Duodenal mucosa (tissue), 2 donors: Measurements from ENCODE around the gene EEF2K.
A peak's percentile ranks its signal among the peaks of the same experiment; 100 is the strongest.
"Not testable (repeated sequence)": the region's sequence is repeated elsewhere in the genome, so short reads cannot be mapped to it uniquely, and the experiment has no call there.

Experiments used
- H3K27ac ChIP-seq: one replicate; pipeline ENCODE4 v1.7.0; 2013; ENCODE audit warnings: low read depth, low read length
- H3K27me3 ChIP-seq, 2 donors: one replicate each; pipeline ENCODE4 v1.7.0; 2013; ENCODE audit warnings: low read length in 2 of 2, control low read depth in 1 of 2; ENCODE audit not compliant: insufficient read depth in 2 of 2, control insufficient read depth in 1 of 2
- H3K36me3 ChIP-seq, 2 donors: one replicate each; pipeline ENCODE4 v1.7.0; 2013; ENCODE audit warnings: low read length in 2 of 2, control low read depth in 1 of 2; ENCODE audit not compliant: insufficient read depth in 2 of 2, control insufficient read depth in 1 of 2
- H3K4me1 ChIP-seq, 2 donors: one replicate each; pipeline ENCODE4 v1.7.0; 2013; ENCODE audit warnings: low read length in 2 of 2, control low read depth in 1 of 2; ENCODE audit not compliant: insufficient read depth in 2 of 2, control insufficient read depth in 1 of 2
- H3K4me3 ChIP-seq, 2 donors: one replicate each; pipeline ENCODE4 v1.7.0; 2013; ENCODE audit warnings: low read length in 2 of 2, low read depth in 1 of 2
- H3K9ac ChIP-seq, 2 donors: one replicate each; pipeline ENCODE4 v1.7.0; 2013; ENCODE audit warnings: low read length in 2 of 2, low read depth in 1 of 2
- H3K9me3 ChIP-seq, 2 donors: one replicate each; pipeline ENCODE4 v1.7.0; 2013; ENCODE audit warnings: low read length in 2 of 2, control low read depth in 1 of 2; ENCODE audit not compliant: control insufficient read depth in 1 of 2

Gene EEF2K

GRCh38 chr16:22195695-22196558 lies 10.2 kb upstream of the EEF2K start:
- Histone ChIP-seq H3K4me1 (peaks cover 13 to 17% of the 10 kb centered on the region in 2 donors), H3K9ac (peak overlapping the region; percentile 60 to 67), H3K9me3 (no peaks in the 10 kb centered on the region), H3K27me3 (no peaks in the 10 kb centered on the region), H3K4me3 (peak overlapping the region; percentile 83 to 87), H3K36me3 (no peaks in the 10 kb centered on the region), H3K27ac (no peak overlapping the region)

DNA sequence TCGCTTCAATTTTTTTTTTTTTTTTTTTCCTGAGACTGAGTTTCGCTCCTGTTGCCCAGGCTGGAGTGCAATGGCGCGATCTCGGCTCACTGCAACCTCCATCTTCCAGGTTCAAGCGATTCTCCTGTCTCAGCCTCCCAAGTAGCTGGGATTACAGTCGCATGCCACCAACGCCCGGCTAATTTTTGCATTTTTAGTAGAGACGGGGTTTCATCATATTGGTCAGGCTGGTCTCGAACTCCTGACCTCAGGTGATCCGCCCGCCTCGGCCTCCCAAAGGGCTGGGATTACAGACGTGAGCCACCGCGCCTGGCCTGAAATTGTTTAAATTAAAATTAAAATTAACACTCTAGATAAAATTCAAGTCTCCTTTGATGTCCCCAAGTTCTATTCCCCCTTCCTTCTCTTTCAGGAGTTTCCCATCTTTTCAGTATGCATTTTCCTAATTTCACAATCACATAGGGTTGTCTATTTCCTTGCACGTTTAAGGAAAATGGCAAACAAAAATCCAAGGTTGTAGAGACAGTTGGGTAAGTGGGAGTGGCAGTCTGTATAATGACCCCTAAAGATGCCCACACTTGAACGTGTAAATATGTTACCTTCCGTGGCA lies 9.4 kb upstream of the EEF2K start:
- H3K36me3 ChIP-seq, H3K27me3 ChIP-seq, H3K9me3 ChIP-seq, H3K27ac ChIP-seq: not testable (repeated sequence)
- Histone ChIP-seq H3K4me3 (peak overlapping the region; percentile 83 to 87), H3K9ac (peak overlapping the region in 1 of 2 donors; percentile 67), H3K4me1 (peaks cover 12 to 16% of the 10 kb centered on the region in 2 donors)

DNA sequence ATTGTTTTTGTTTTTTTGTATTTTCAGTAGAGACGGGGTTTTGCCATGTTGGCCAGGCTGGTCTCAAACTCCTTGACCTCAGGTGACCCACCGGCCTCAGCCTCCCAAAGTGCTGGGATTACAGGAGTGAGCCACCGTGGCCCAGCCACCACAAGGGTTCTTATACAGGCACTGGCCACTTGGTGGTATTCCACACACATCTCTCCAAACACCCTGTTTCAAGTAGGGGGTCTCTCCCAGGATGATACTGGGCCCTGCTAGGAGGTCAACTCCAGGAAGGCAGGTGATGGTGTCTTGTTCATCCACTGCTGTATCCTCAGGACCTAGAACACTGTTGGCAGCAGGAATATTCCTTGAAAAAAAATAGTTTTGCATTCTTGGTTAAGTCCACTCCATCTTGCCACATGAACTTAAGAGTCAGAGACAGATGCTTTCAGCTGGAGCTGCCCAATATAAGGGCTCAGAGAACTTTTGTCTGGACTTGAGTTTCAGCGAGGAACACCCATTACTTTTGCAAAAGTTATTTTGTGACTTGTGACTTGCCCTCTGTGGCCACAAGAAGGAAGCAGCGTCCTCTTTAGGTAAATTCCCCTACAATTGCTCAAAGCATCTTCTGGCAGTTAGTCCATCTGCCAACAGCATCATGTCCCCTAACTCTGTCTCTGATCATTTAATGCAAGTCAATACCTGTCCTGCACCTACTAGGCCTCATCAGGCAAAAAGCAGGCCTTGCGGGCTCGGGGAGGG lies 7.4 kb upstream of the EEF2K start:
- Histone ChIP-seq H3K27me3 (no peaks in the 10 kb centered on the region), H3K9ac (no peak overlapping the region), H3K4me3 (no peak overlapping the region), H3K36me3 (no peaks in the 10 kb centered on the region), H3K9me3 (no peaks in the 10 kb centered on the region), H3K27ac (no peak overlapping the region), H3K4me1 (peaks cover 0 to 3% of the 10 kb centered on the region in 2 donors)

- no peaks in the 10 kb centered on the region for H3K36me3 ChIP-seq
- no peak overlapping the region for H3K9ac ChIP-seq
- H3K27me3 ChIP-seq, result no peaks in the 10 kb centered on the region
- H3K4me1 ChIP-seq, result peaks cover 1% of the 10 kb centered on the region in 2 donors
- no peak overlapping the region for H3K27ac ChIP-seq
- no peak overlapping the region for H3K4me3 ChIP-seq
- no peaks in the 10 kb centered on the region for H3K9me3 ChIP-seq
Observed at GRCh38 chr16:22202261-22202637, 3.8 kb upstream of the EEF2K start.

- no peak overlapping the region for H3K4me3 ChIP-seq
- no peaks in the 10 kb centered on the region for H3K9me3 ChIP-seq
- peaks cover 10% of the 10 kb centered on the region in 2 donors for H3K4me1 ChIP-seq
Observed at GRCh38 chr16:22203091-22203490, 3.0 kb upstream of the EEF2K start.

GRCh38 chr16:22204091-22204655 lies 1.9 kb upstream of the EEF2K start:
- Histone ChIP-seq H3K4me1 (peaks cover 11 to 14% of the 10 kb centered on the region in 2 donors), H3K9ac (no peak overlapping the region), H3K4me3 (no peak overlapping the region), H3K27ac (no peak overlapping the region), H3K27me3 (no peaks in the 10 kb centered on the region), H3K36me3 (no peaks in the 10 kb centered on the region), H3K9me3 (no peaks in the 10 kb centered on the region)

More at GRCh38 chr16:22203091-22203490, 3.0 kb upstream of the EEF2K start:
- H3K36me3 ChIP-seq, result no peaks in the 10 kb centered on the region
- no peak overlapping the region for H3K27ac ChIP-seq
- no peak overlapping the region for H3K9ac ChIP-seq
- no peaks in the 10 kb centered on the region for H3K27me3 ChIP-seq

GRCh38 chr16:22205577-22206012 lies 483 bp upstream of the EEF2K start:
- no peaks in the 10 kb centered on the region for H3K36me3 ChIP-seq
- peak overlapping the region; percentile 54 to 59 for H3K9ac ChIP-seq
- peak overlapping the region; percentile 90 to 94 for H3K4me3 ChIP-seq
- no peaks in the 10 kb centered on the region for H3K27me3 ChIP-seq
- no peak overlapping the region for H3K27ac ChIP-seq
- no peaks in the 10 kb centered on the region for H3K9me3 ChIP-seq
- peaks cover 13 to 14% of the 10 kb centered on the region in 2 donors for H3K4me1 ChIP-seq

GRCh38 chr16:22206842-22207714 lies 1.0 kb downstream of the EEF2K start:
- Histone ChIP-seq H3K27ac (peak overlapping the region; percentile 59), H3K9ac (peak overlapping the region; percentile 45 to 75), H3K36me3 (peaks cover 0 to under 1% of the 10 kb centered on the region in 2 donors), H3K27me3 (no peaks in the 10 kb centered on the region), H3K9me3 (no peaks in the 10 kb centered on the region), H3K4me3 (peak overlapping the region; percentile 90 to 94), H3K4me1 (peaks cover 14 to 20% of the 10 kb centered on the region in 2 donors)

DNA sequence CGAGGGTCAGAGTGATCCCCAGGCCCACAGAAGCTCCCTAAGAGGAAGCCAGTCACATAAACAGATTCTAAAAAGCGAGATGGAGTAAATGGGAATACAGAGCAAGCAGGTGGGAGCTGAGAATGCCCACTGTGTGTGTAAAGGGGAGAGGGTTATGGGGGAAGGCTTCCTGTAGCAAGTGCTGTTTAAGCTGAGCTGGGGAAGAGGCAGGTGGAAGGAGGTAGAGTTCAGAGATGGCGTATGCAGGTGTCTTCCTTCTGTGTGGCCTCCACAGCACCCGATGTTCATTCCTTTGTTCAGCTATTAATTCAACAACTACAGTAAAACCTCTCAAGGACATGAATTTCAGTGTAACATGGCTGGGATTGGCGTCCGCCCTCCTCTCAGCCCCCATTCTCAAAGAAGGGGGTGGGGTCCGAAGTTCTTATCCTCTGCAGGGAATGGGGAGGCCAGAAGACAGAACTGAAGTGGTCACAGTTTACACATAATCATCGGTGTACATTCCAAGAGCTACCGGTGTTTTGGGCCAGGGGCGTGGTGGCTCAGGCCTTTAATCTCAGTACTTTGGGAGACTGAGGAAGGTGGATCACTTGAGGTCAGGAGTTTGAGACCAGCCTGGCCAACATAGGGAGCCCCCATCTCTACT lies 1.8 kb downstream of the EEF2K start:
- Histone ChIP-seq H3K36me3 (peaks cover 0 to 7% of the 10 kb centered on the region in 2 donors), H3K4me1 (peaks cover 14 to 20% of the 10 kb centered on the region in 2 donors), H3K9ac (peak overlapping the region; percentile 45 to 75), H3K27ac (no peak overlapping the region), H3K27me3 (no peaks in the 10 kb centered on the region), H3K9me3 (no peaks in the 10 kb centered on the region), H3K4me3 (peak overlapping the region; percentile 90 to 94)
